Measurements from ENCODE around the gene PITPNM3.
A peak's percentile ranks its signal among the peaks of the same experiment; 100 is the strongest.

The PITPNM3 gene

GRCh38 chr17:6548034-6548433, 8.3 kb downstream of the PITPNM3 start:
- DNase-seq (no peak), ATAC-seq (peak; percentile 16)
- Mint-ChIP-seq H3K9me3 (no peaks in the 10 kb centered on the region), H3K4me3 (peak overlapping the region in 1 of 2 donors; percentile 51), H3K27me3 (peaks cover 1% of the 10 kb centered on the region), H3K27ac (peak overlapping the region in 1 of 2 donors; percentile 88), H3K4me1 (peaks cover 25% of the 10 kb centered on the region)

- H3K9me3 Mint-ChIP-seq = no peaks in the 10 kb centered on the region
- ATAC-seq (no peak), DNase-seq (no peak)
- H3K4me3 Mint-ChIP-seq = no peak overlapping the region
- H3K27ac Mint-ChIP-seq = no peak overlapping the region
- no peaks in the 10 kb centered on the region for H3K27me3 Mint-ChIP-seq
- H3K4me1 Mint-ChIP-seq = peaks cover 25% of the 10 kb centered on the region
These were observed 9.0 kb downstream of the PITPNM3 start for GRCh38 chr17:6547336-6547735.

- no peaks in the 10 kb centered on the region for H3K27me3 Mint-ChIP-seq
- no peak for DNase-seq
These were observed 10.2 kb downstream of the PITPNM3 start for GRCh38 chr17:6546069-6546718.

GRCh38 chr17:6545291-6545690, 11.1 kb downstream of the PITPNM3 start:
- H3K9me3 Mint-ChIP-seq = no peaks in the 10 kb centered on the region
- H3K4me3 Mint-ChIP-seq = no peak overlapping the region
- H3K27ac Mint-ChIP-seq = no peak overlapping the region
- no peak for ATAC-seq
- peaks cover 25% of the 10 kb centered on the region for H3K4me1 Mint-ChIP-seq
- no peaks in the 10 kb centered on the region for H3K27me3 Mint-ChIP-seq
- DNase-seq = no peak

More at GRCh38 chr17:6546069-6546718, 10.2 kb downstream of the PITPNM3 start:
- Mint-ChIP-seq H3K4me1 (peaks cover 25% of the 10 kb centered on the region), H3K9me3 (no peaks in the 10 kb centered on the region), H3K4me3 (no peak overlapping the region), H3K27ac (peak overlapping the region in 1 of 2 donors; percentile 83)
- peak; percentile 25 for ATAC-seq

GRCh38 chr17:6544011-6544370, 12.4 kb downstream of the PITPNM3 start:
- Mint-ChIP-seq H3K4me1 (peaks cover 17% of the 10 kb centered on the region), H3K27ac (no peak overlapping the region), H3K4me3 (no peak overlapping the region), H3K27me3 (no peaks in the 10 kb centered on the region), H3K9me3 (no peaks in the 10 kb centered on the region)
- no peak for DNase-seq
- no peak for ATAC-seq

- ATAC-seq (no peak), DNase-seq (no peak)
- H3K9me3 Mint-ChIP-seq = no peaks in the 10 kb centered on the region
- no peak overlapping the region for H3K27ac Mint-ChIP-seq
- H3K4me1 Mint-ChIP-seq = peaks cover 11% of the 10 kb centered on the region
- H3K4me3 Mint-ChIP-seq = no peak overlapping the region
- no peaks in the 10 kb centered on the region for H3K27me3 Mint-ChIP-seq
These were observed 13.0 kb downstream of the PITPNM3 start for GRCh38 chr17:6543079-6544010.

GRCh38 chr17:6542577-6542976, 13.8 kb downstream of the PITPNM3 start:
- H3K27me3 Mint-ChIP-seq = no peaks in the 10 kb centered on the region
- H3K4me1 Mint-ChIP-seq = peaks cover 5% of the 10 kb centered on the region
- H3K9me3 Mint-ChIP-seq = no peaks in the 10 kb centered on the region
- no peak overlapping the region for H3K27ac Mint-ChIP-seq
- H3K4me3 Mint-ChIP-seq = no peak overlapping the region
- DNase-seq (no peak), ATAC-seq (no peak)

- no peak for DNase-seq
- Mint-ChIP-seq H3K4me3 (no peak overlapping the region), H3K9me3 (no peaks in the 10 kb centered on the region), H3K27me3 (no peaks in the 10 kb centered on the region), H3K4me1 (peaks cover 5% of the 10 kb centered on the region), H3K27ac (no peak overlapping the region)
- no peak for ATAC-seq
These were observed 14.5 kb downstream of the PITPNM3 start for GRCh38 chr17:6541886-6542285.

GRCh38 chr17:6539871-6540270, 16.5 kb downstream of the PITPNM3 start:
- H3K4me3 Mint-ChIP-seq = no peak overlapping the region
- no peak for ATAC-seq
- no peak overlapping the region for H3K27ac Mint-ChIP-seq
- no peaks in the 10 kb centered on the region for H3K9me3 Mint-ChIP-seq
- H3K27me3 Mint-ChIP-seq = no peaks in the 10 kb centered on the region
- no peak for DNase-seq
- no peaks in the 10 kb centered on the region for H3K4me1 Mint-ChIP-seq

GRCh38 chr17:6536566-6537065, 19.7 kb downstream of the PITPNM3 start:
- H3K27me3 Mint-ChIP-seq = no peaks in the 10 kb centered on the region
- no peak for ATAC-seq
- no peak overlapping the region for H3K27ac Mint-ChIP-seq
- H3K9me3 Mint-ChIP-seq = no peaks in the 10 kb centered on the region
- H3K4me3 Mint-ChIP-seq = no peak overlapping the region
- peaks cover 6% of the 10 kb centered on the region for H3K4me1 Mint-ChIP-seq
- DNase-seq = no peak

GRCh38 chr17:6536053-6536452, 20.3 kb downstream of the PITPNM3 start:
- Mint-ChIP-seq H3K4me3 (no peak overlapping the region), H3K4me1 (peaks cover 6% of the 10 kb centered on the region), H3K27me3 (no peaks in the 10 kb centered on the region), H3K9me3 (no peaks in the 10 kb centered on the region), H3K27ac (no peak overlapping the region)
- DNase-seq = no peak
- ATAC-seq = no peak

- Mint-ChIP-seq H3K4me1 (peaks cover 6% of the 10 kb centered on the region), H3K27me3 (no peaks in the 10 kb centered on the region), H3K4me3 (no peak overlapping the region), H3K9me3 (no peaks in the 10 kb centered on the region), H3K27ac (peak overlapping the region in 1 of 2 donors; percentile 74)
- ATAC-seq (no peak), DNase-seq (no peak)
These were observed 21.4 kb downstream of the PITPNM3 start for GRCh38 chr17:6534846-6535514.

GRCh38 chr17:6532441-6532885, 23.9 kb downstream of the PITPNM3 start:
- no peaks in the 10 kb centered on the region for H3K9me3 Mint-ChIP-seq
- no peak overlapping the region for H3K4me3 Mint-ChIP-seq
- ATAC-seq (no peak), DNase-seq (no peak)
- no peaks in the 10 kb centered on the region for H3K27me3 Mint-ChIP-seq
- H3K4me1 Mint-ChIP-seq = peaks cover 6% of the 10 kb centered on the region
- no peak overlapping the region for H3K27ac Mint-ChIP-seq

GRCh38 chr17:6531575-6531974, 24.8 kb downstream of the PITPNM3 start:
- no peak overlapping the region for H3K27ac Mint-ChIP-seq
- no peaks in the 10 kb centered on the region for H3K27me3 Mint-ChIP-seq
- H3K9me3 Mint-ChIP-seq = no peaks in the 10 kb centered on the region
- DNase-seq = no peak
- no peak overlapping the region for H3K4me3 Mint-ChIP-seq
- no peak for ATAC-seq
- peaks cover 6% of the 10 kb centered on the region for H3K4me1 Mint-ChIP-seq

GRCh38 chr17:6530324-6530920, 25.9 kb downstream of the PITPNM3 start:
- H3K9me3 Mint-ChIP-seq = no peaks in the 10 kb centered on the region
- no peak overlapping the region for H3K4me3 Mint-ChIP-seq
- ATAC-seq (no peak), DNase-seq (no peak)
- peaks cover 6% of the 10 kb centered on the region for H3K4me1 Mint-ChIP-seq
- H3K27me3 Mint-ChIP-seq = no peaks in the 10 kb centered on the region
- H3K27ac Mint-ChIP-seq = no peak overlapping the region

Measured in stimulated activated naive CD8-positive, alpha-beta T cell treated with anti-CD3 and anti-CD28 coated beads, Interleukin-15, amount 100 ng/mL, for 72 hours (primary cell).